KOPT-K1 (cell line): ENCODE measurements around the gene OR6C6.
"Not testable (repeated sequence)": the region's sequence is repeated elsewhere in the genome, so short reads cannot be mapped to it uniquely, and the experiment has no call there.

Source experiments
- H3K27ac ChIP-seq: fragments of 200-600 bp; sonication (generic); 2 replicates; pipeline ENCODE4 v1.5.1; 2016; ENCODE audit warnings: antibody characterized with exemption, mild to moderate bottlenecking, low read depth, low read length; ENCODE audit not compliant: poor library complexity, severe bottlenecking
- H3K36me3 ChIP-seq: fragments of 200-600 bp; sonication (generic); 2 replicates; pipeline ENCODE4 v1.5.1; 2017; ENCODE audit warnings: antibody characterized with exemption, mild to moderate bottlenecking, low read length, moderate library complexity; ENCODE audit not compliant: insufficient read depth
- H3K9me3 ChIP-seq: fragments of 200-600 bp; sonication (generic); 2 replicates; pipeline ENCODE4 v1.5.1; 2017; ENCODE audit warnings: antibody characterized with exemption, low read length, mild to moderate bottlenecking; ENCODE audit not compliant: insufficient read depth, poor library complexity, severe bottlenecking

Gene OR6C6

DNA sequence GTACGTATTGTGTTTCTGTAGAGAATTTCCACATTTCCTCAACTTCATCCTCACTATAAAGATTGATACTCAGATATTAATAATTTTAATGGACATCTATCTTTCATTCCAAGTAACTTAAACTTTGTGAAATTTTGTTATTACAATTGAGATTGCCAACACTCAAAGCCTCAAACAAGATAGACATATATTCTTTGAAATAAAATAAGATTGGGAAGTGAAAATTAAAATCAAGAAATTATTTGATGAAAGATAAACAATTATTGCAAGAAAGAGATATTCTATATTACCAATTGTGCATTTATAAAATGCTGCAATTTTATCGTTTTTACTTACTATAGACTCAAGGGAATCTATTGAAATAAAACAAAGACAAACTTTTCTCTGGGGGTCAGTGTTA, at the start of gene OR6C6:
TSS of gene OR6C6 (minus strand) at position 101 of the 400 bp plus-strand sequence. CDS start 1,337 bp downstream, outside the sequence.
- Histone ChIP-seq H3K9me3 (no peaks in the 10 kb centered on the region), H3K36me3 (no peaks in the 10 kb centered on the region), H3K27ac (no peak within 1 kb of the TSS)

- Histone ChIP-seq H3K36me3 (no peaks in the 10 kb centered on the region), H3K27ac (no peak overlapping the region), H3K9me3 (no peaks in the 10 kb centered on the region)
These were observed 39.6 kb upstream of the OR6C6 start for GRCh38 chr12:55336002-55336401.

- Histone ChIP-seq H3K9me3 (no peaks in the 10 kb centered on the region), H3K36me3 (no peaks in the 10 kb centered on the region), H3K27ac (no peak within 1 kb of the TSS)
These were observed 34.1 kb upstream of the OR6C6 start, which contains the start of gene OR6C3 for GRCh38 chr12:55330446-55330845. TSS of gene OR6C3 (plus strand) at chr12:55330746. CDS start at chr12:55331701, 955 bp downstream.

- H3K27ac ChIP-seq, H3K36me3 ChIP-seq, H3K9me3 ChIP-seq: not testable (repeated sequence)
These were observed 29.4 kb upstream of the OR6C6 start for GRCh38 chr12:55325801-55326200.

GRCh38 chr12:55320201-55320600, 23.8 kb upstream of the OR6C6 start:
- no peak overlapping the region for H3K27ac ChIP-seq

GRCh38 chr12:55314043-55314442, 17.7 kb upstream of the OR6C6 start, which contains the start of gene OR6C1:
TSS of gene OR6C1 (plus strand) at chr12:55314343. CDS start at chr12:55320600, 6,257 bp downstream.
- no peak within 1 kb of the TSS for H3K27ac ChIP-seq
- H3K9me3 ChIP-seq: no peaks in the 10 kb centered on the region
- no peaks in the 10 kb centered on the region for H3K36me3 ChIP-seq

More at GRCh38 chr12:55320201-55320600, 23.8 kb upstream of the OR6C6 start:
- Histone ChIP-seq H3K9me3 (no peaks in the 10 kb centered on the region), H3K36me3 (no peaks in the 10 kb centered on the region)

GRCh38 chr12:55289999-55290398, 6.4 kb downstream of the OR6C6 start:
- Histone ChIP-seq H3K9me3 (no peaks in the 10 kb centered on the region), H3K36me3 (no peaks in the 10 kb centered on the region), H3K27ac (no peak overlapping the region)

DNA sequence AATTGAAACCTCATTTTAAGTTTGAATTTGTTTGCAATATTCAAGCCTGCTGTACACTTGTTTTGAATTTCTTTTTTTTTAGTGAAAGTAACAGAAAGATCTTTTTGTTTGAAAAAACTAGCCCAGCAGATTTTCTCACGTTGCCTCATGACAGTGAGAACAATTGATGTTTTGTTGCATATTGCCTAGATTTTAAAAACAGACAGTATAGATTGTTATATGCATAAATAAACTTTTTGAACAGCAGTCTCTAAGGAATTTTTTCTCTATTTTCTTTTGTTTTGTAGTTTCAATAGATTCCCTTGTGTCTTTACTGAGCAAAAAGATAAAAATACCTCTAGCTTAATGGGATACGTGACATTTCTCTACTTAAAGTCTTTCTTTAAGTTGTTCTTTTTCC, 15.4 kb downstream of the OR6C6 start:
- Histone ChIP-seq H3K9me3 (peaks cover 9% of the 10 kb centered on the region), H3K36me3 (no peaks in the 10 kb centered on the region), H3K27ac (no peak overlapping the region)

- no peaks in the 10 kb centered on the region for H3K9me3 ChIP-seq
- no peak overlapping the region for H3K27ac ChIP-seq
- no peaks in the 10 kb centered on the region for H3K36me3 ChIP-seq
These were observed 38.1 kb downstream of the OR6C6 start for GRCh38 chr12:55258303-55258702.

- no peaks in the 10 kb centered on the region for H3K36me3 ChIP-seq
These were observed 39.5 kb downstream of the OR6C6 start for GRCh38 chr12:55256831-55257230.

GRCh38 chr12:55253281-55253680, 43.1 kb downstream of the OR6C6 start:
- Histone ChIP-seq H3K27ac (no peak overlapping the region), H3K36me3 (no peaks in the 10 kb centered on the region), H3K9me3 (no peaks in the 10 kb centered on the region)

More at GRCh38 chr12:55256831-55257230, 39.5 kb downstream of the OR6C6 start:
- no peak overlapping the region for H3K27ac ChIP-seq
- H3K9me3 ChIP-seq: no peaks in the 10 kb centered on the region

DNA sequence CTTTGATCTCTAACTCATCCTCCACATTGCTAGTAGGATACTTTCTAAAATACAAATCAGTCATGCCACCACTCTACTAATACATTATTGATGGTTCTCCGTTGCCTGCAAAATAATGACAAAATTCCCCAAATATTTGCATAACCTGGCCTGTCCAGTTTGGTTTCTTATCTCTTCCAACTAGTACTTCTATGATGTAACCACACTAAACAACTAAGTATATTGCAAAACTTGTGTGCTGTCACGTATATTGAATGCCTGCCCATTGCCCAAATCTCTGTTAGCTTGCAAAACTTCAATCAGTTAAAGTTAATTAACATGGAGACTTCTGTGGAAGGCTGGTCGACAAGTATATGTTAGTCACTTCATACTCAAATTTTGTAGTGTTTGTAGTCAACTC, 45.4 kb downstream of the OR6C6 start:
- H3K27ac ChIP-seq: no peak overlapping the region
- no peaks in the 10 kb centered on the region for H3K9me3 ChIP-seq
- H3K36me3 ChIP-seq: no peaks in the 10 kb centered on the region

DNA sequence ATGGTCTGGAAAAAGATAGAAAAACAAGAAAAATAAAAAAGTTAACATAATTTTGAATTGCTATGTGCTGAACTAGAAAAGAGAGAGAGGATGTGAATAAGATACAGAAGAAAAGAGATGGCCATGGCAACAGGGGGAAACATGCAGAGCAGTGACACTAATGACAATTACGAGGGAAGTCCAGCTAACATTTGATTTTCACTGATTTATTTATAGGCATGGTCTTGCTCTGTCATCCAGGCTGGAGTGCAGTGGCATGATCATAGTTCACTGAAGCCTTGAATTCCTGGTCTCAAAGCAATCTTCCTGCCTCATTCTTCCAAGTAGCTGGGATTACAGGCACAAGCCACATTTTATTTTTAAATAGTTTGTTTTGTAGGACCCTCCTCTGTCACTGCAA, 50.2 kb downstream of the OR6C6 start:
- Histone ChIP-seq H3K9me3 (no peaks in the 10 kb centered on the region), H3K27ac (no peak overlapping the region), H3K36me3 (no peaks in the 10 kb centered on the region)

- H3K27ac ChIP-seq: no peak within 1 kb of the TSS
- H3K9me3 ChIP-seq: no peaks in the 10 kb centered on the region
- no peaks in the 10 kb centered on the region for H3K36me3 ChIP-seq
These were observed 52.1 kb downstream of the OR6C6 start, which contains the start of gene OR6C74 for GRCh38 chr12:55244309-55244708. TSS of gene OR6C74 (plus strand) at chr12:55244609. CDS start at chr12:55247288, 2,679 bp downstream.
